Measurements from ENCODE around the gene SPATA12.

The SPATA12 gene

GRCh38 chr3:57065588-57065987 lies 5.1 kb downstream of the SPATA12 start:
- ChIA-PET POLR2A (no interaction called here), CTCF (interaction anchor here (1.0 kb wide), 2 partner anchors 12 to 77 kb away, joined by 3 to 4 read pairs; no protein-coding TSS in a partner anchor)
- no peak overlapping the region for H3K4me3 ChIP-seq (ENCODE audit: low read depth, low read length)
- no peak for DNase-seq (ENCODE audit: low read depth, low spot score)
- TF ChIP-seq CTCF (IDR thresholded peaks at IDR 0.05; ENCODE audit: insufficient read depth, low read length, missing control alignments), result no peak

GRCh38 chr3:57066471-57066870 lies 6.0 kb downstream of the SPATA12 start:
- H3K4me3 ChIP-seq (ENCODE audit: low read depth, low read length), result no peak overlapping the region
- POLR2A ChIA-PET, result no interaction called here
- DNase-seq (ENCODE audit: low read depth, low spot score), result no peak
- CTCF ChIA-PET, result interaction anchor here (1.0 kb wide), 2 partner anchors 11 to 78 kb away, joined by 3 to 4 read pairs; no protein-coding TSS in a partner anchor
- TF ChIP-seq CTCF (IDR thresholded peaks at IDR 0.05; ENCODE audit: insufficient read depth, low read length, missing control alignments), result no peak

- H3K4me3 ChIP-seq (ENCODE audit: low read depth, low read length), result no peak overlapping the region
- ChIA-PET POLR2A (no interaction called here), CTCF (interaction anchor here (1.5 kb wide), 2 partner anchors 9 to 73 kb away, joined by 4 to 5 read pairs; no protein-coding TSS in a partner anchor)
- TF ChIP-seq CTCF (IDR thresholded peaks at IDR 0.05; ENCODE audit: insufficient read depth, low read length, missing control alignments), result no peak
- DNase-seq (ENCODE audit: low read depth, low spot score), result no peak
Observed at GRCh38 chr3:57068437-57069089, 8.1 kb downstream of the SPATA12 start.

- no peak for DNase-seq (ENCODE audit: low read depth, low spot score)
- ChIA-PET CTCF (interaction anchor here (1.5 kb wide), 1 partner anchor 74 kb away, joined by 5 read pairs; no protein-coding TSS in a partner anchor), POLR2A (no interaction called here)
- TF ChIP-seq CTCF (IDR thresholded peaks at IDR 0.05; ENCODE audit: insufficient read depth, low read length, missing control alignments), result no peak
- H3K4me3 ChIP-seq (ENCODE audit: low read depth, low read length), result no peak overlapping the region
Observed at GRCh38 chr3:57069503-57069902, 9.0 kb downstream of the SPATA12 start.

GRCh38 chr3:57073628-57074027 lies 13.2 kb downstream of the SPATA12 start:
- no peak for TF ChIP-seq CTCF (IDR thresholded peaks at IDR 0.05; ENCODE audit: insufficient read depth, low read length, missing control alignments)
- POLR2A ChIA-PET, result no interaction called here
- no peak overlapping the region for H3K4me3 ChIP-seq (ENCODE audit: low read depth, low read length)
- DNase-seq (ENCODE audit: low read depth, low spot score), result no peak
- CTCF ChIA-PET, result no interaction called here

- CTCF ChIA-PET, result no interaction called here
- no peak for TF ChIP-seq CTCF (IDR thresholded peaks at IDR 0.05; ENCODE audit: insufficient read depth, low read length, missing control alignments)
- POLR2A ChIA-PET, result no interaction called here
- no peak for DNase-seq (ENCODE audit: low read depth, low spot score)
- no peak overlapping the region for H3K4me3 ChIP-seq (ENCODE audit: low read depth, low read length)
Observed at GRCh38 chr3:57074135-57074534, 13.7 kb downstream of the SPATA12 start.
